Activated CD4-positive, alpha-beta T cell treated with anti-CD3 and anti-CD28 coated beads, Interleukin-10, Interleukin-2, amounts not matched to agents 100 ng/mL and 50 ng/mL, durations not matched to agents 16 hours and 8 hours (primary cell): Measurements from ENCODE around the gene MXD4.
"Not testable (repeated sequence)": the region's sequence is repeated elsewhere in the genome, so short reads cannot be mapped to it uniquely, and the experiment has no call there.

Experiments used
- DNase-seq: peaks from one replicate; pipeline ENCODE4 v3.0.0-alpha.2; 2020

Gene MXD4

DNA sequence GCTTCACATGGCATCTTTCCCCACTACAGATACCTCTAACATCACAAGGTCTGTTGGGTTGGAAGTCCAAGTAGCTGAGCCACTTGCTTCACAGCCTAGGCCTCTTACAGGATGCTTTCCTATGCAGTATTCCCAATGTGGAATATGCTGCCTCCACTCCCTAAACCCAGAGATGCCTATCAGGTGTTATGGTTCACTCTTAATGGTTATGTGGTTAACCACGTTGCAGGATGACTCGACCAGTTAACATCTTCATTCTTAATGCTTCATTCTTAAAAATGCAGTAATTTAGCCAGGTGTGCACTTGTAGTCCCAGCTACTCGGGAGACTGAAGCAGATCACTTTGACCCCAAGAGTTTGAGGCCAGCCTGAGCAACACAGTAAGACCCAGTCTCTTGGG is 44.2 kb downstream of the MXD4 start:
- no peak for DNase-seq

DNA sequence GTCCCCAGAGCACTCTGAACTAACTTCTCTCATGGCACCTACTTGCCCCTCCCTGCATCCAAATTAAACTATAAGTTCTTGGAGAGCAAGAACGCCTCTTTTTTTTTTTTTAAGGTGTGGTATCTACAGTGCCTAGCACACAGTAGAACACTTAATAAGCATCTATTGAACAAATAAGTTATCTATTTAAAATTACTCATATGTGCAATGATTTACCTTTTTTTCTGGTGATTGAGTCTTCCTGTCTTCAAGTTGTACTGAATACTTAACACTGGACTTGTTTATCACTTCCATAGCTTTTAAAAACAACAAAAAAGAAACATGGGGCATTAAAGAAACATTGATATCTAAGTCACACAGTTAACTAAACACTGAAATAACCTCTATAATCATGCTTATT is 49.1 kb downstream of the MXD4 start:
- DNase-seq, result no peak

DNA sequence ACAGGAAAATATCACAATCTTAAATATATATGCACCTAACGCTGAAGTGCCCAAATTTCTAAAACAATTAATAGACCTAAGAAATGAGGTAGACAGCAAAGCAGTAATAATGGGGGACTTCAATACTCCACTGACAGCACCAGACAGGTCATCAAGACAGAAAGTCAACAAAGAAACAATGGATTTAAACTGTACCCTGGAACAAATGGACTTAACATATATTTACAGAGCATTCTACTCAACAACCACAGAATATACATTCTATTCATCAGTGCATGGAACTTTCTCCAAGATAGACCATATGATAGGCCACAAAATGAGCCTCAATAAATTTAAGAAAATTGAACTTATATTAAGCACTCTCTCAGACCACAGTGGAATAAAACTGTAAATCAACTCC is 59.1 kb downstream of the MXD4 start:
- not testable (repeated sequence) for DNase-seq
